Esophagus muscularis mucosa (tissue), 4 donors: ENCODE data around the gene TMEM106B. TPM values are rescaled to one million over a fixed set of nuclear protein-coding genes. Genes with fewer than 3 reads are reported as not detected.
"Not testable (repeated sequence)": the region's sequence is repeated elsewhere in the genome, so short reads cannot be mapped to it uniquely, and the experiment has no call there.

Source experiments
- DNase-seq: peaks from one replicate; pipeline ENCODE4 v3.0.0-alpha.2; 2017; ENCODE audit errors: extremely low spot score
- H3K27ac ChIP-seq, 4 donors: fragments of 200-600 bp; sonication (generic); replicated peaks in 1 of 4; 1 replicate in 3 of 4; 2 replicates in 1 of 4; pipeline ENCODE4 v1.5.1; 2016 to 2019; ENCODE audit warnings: mild to moderate bottlenecking in 1 of 4
- H3K27me3 ChIP-seq, 4 donors: fragments of 200-600 bp; sonication (generic); one replicate each; pipeline versions ENCODE4 v1.5.1 to v1.6.0; 2016 to 2019
- H3K36me3 ChIP-seq, 4 donors: fragments of 200-600 bp; sonication (generic); one replicate each; pipeline ENCODE4 v1.5.1; 2016 to 2019
- H3K4me1 ChIP-seq, 4 donors: fragments of 200-600 bp; sonication (generic); one replicate each; pipeline ENCODE4 v1.5.1; 2016 to 2019
- H3K4me3 ChIP-seq, 4 donors: fragments of 200-600 bp; sonication (generic); 1 replicate in 2 of 4; 2 replicates in 2 of 4; pipeline ENCODE4 v1.5.1; 2016 to 2019; ENCODE audit warnings: mild to moderate bottlenecking in 4 of 4, moderate library complexity in 1 of 4
- H3K9me3 ChIP-seq, 4 donors: fragments of 200-600 bp; sonication (generic); 1 replicate in 3 of 4; 2 replicates in 1 of 4; pipeline ENCODE4 v1.5.1; 2016 to 2019
- EP300 ChIP-seq: sonication (generic); formaldehyde crosslinking; IDR thresholded peaks from one replicate; pipeline ENCODE4 v1.6.1; 2017; ENCODE audit warnings: antibody characterized with exemption
- POLR2A ChIP-seq: fragments of 450-650 bp; IDR thresholded peaks from one replicate; pipeline ENCODE4 v1.6.1; 2017; ENCODE audit warnings: antibody characterized with exemption, moderate library complexity, mild to moderate bottlenecking, low read depth
- POLR2AphosphoS5 ChIP-seq, 2 donors: sonication (generic); formaldehyde crosslinking; IDR thresholded peaks; one replicate each; pipeline ENCODE4 v1.6.1; 2017; ENCODE audit warnings: antibody characterized with exemption in 2 of 2
- WGBS: methylation state at CpG from one replicate; pipeline ENCODE4 v1.1.5; 2018; 5-methylcytosine and 5-hydroxymethylcytosine counted together
- intact Hi-C: fragments of 100-400 bp; cut with DNase I; formaldehyde crosslinking; loops from one replicate; pipeline ENCODE4 v1.15.1; 2023
- total RNA-seq, 4 donors: library from RNA; depleted of rRNA; stranded (reverse); fragments of >200 nt; gene quantifications; one replicate each; pipeline versions ENCODE4 v1.1.0 to v1.2.1, GENCODE V29; 2016
- TF ChIP-seq, protein P1 (sequence below), 3 experiments: fragments of 200-600 bp in 2 of 3; fragments of 450-650 bp in 1 of 3; sonication (generic) in 2 of 3; IDR thresholded peaks; one replicate each; pipeline ENCODE4 v1.5.1; 2017 to 2019; ENCODE audit warnings: antibody characterized with exemption in 3 of 3, mild to moderate bottlenecking in 2 of 3, moderate library complexity in 1 of 3

TMEM106B gene
- 10 to 100 TPM; 39.3 to 49.8 (median 44.1) TPM for total RNA-seq

DNA sequence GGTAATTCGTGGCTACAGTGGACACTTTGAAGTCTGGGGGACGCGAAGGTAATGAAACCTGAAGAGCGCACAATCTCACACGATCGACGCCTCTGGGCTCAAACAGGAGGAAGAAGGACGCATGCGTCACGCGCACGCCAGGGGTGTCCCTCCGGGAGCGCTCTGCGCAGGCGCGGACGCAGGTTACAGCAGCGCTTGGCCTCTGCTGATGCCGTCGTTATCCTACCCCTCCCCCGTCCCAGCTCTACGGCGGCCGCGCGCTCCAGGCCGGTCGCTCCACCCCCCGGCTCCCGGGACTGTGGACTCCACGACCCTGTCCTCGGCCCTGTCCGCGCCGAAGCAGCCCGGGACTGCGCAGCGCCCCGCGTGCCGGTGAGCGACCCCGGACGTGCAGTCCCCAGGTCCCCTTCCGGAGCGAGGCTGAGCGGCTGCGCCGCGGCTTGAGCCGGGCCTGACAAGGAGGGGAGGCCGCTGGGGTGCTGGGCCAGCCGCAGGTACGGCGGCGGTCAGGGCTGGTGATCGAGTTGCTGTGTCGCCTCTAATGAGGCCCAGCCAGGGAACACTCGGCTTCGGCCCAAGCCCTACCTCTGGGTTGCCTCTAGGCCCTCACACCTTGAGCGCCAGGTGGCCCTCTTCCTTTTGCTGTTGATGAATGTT, at the start of gene TMEM106B:
TSS of gene TMEM106B (plus strand) at position 241 of the 657 bp plus-strand sequence. CDS start 3,517 bp downstream, outside the sequence.
- Histone ChIP-seq H3K4me1 (peaks cover 10 to 23% (median 17%) of the 10 kb centered on the region in 4 donors), H3K4me3 (peak within 1 kb of the TSS; percentile 72 to 91 (median 80)), H3K27me3 (no peaks in the 10 kb centered on the region), H3K36me3 (peaks cover 0 to 12% (median 3%) of the 10 kb centered on the region in 4 donors), H3K9me3 (no peaks in the 10 kb centered on the region), H3K27ac (peak within 1 kb of the TSS; percentile 91 to 94 (median 92))
- WGBS, result 0% methylated on average over 20 of the region's 62 CpGs
- peak; percentile 98 for DNase-seq
- TF ChIP-seq POLR2A (peak; percentile 56), POLR2AphosphoS5 (IDR thresholded peaks at IDR 0.05) (peak; percentile 96 to 97)
- TF ChIP-seq, protein P1, sequence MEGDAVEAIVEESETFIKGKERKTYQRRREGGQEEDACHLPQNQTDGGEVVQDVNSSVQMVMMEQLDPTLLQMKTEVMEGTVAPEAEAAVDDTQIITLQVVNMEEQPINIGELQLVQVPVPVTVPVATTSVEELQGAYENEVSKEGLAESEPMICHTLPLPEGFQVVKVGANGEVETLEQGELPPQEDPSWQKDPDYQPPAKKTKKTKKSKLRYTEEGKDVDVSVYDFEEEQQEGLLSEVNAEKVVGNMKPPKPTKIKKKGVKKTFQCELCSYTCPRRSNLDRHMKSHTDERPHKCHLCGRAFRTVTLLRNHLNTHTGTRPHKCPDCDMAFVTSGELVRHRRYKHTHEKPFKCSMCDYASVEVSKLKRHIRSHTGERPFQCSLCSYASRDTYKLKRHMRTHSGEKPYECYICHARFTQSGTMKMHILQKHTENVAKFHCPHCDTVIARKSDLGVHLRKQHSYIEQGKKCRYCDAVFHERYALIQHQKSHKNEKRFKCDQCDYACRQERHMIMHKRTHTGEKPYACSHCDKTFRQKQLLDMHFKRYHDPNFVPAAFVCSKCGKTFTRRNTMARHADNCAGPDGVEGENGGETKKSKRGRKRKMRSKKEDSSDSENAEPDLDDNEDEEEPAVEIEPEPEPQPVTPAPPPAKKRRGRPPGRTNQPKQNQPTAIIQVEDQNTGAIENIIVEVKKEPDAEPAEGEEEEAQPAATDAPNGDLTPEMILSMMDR (IDR thresholded peaks at IDR 0.05), result no peak
- intact Hi-C loops, result no loop called here

DNA sequence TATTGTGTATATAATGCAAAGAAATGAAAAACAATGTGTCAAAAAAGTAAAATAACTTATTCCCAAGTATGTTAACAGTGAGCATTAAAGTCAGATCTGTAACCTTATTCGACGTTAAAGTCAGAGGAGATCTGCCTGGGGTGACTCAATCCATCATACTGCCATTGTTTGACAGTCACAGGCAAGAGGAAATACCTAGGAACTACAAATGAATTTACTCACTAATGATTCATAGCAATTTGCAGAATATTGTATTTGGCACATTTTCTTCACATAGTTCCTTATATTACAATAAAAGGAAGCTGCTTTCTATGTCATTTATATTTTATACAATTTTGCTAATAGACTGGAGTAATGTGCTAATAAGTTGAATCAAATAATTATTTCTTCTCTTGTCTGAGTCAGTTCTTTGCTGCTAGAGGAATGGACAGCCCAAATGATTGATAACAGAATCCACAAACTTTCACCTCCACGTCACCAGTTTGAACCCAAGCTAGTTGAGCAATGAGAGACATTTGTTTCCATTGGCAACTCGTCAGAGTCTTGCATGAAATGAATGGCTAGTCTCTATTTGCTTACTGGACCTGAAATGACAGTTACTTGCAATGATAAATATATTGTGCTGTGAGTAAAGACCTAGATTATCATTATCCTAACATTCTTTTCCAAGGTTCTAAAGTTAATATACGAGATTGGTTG, 48.5 kb upstream of the TMEM106B start:
- Histone ChIP-seq H3K36me3 (no peaks in the 10 kb centered on the region), H3K4me1 (no peaks in the 10 kb centered on the region), H3K27ac (no peak overlapping the region), H3K9me3 (peaks cover 0 to 5% (median 0%) of the 10 kb centered on the region in 4 donors), H3K4me3 (no peak overlapping the region), H3K27me3 (no peaks in the 10 kb centered on the region)
- 21% methylated on average over 5 of the region's 5 CpGs for WGBS
- TF ChIP-seq, protein P1 (IDR thresholded peaks at IDR 0.05), result no peak
- no peak for TF ChIP-seq EP300
- no peak for TF ChIP-seq POLR2A
- TF ChIP-seq POLR2AphosphoS5 (IDR thresholded peaks at IDR 0.05), result no peak
- intact Hi-C loops, result no loop called here
- no peak for DNase-seq

DNA sequence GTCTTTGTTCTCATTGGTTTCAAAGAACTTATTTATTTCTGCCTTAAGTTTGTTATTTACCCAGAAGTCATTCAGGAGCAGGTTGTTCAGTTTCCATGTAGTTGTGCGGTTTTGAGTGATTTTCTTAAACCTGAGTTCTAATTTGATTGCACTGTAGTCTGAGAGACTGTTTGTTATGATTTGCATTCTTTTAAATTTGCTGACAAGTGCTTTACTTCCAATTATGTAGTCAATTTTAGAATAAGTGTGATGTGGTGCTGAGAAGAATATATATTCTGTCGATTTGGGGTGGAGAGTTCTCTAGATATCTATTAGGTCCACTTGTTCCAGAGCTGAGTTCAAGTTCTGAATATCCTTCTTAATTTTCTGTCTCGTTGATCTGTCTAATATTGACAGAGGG, 43.0 kb upstream of the TMEM106B start:
- H3K27me3 ChIP-seq, H3K36me3 ChIP-seq, intact Hi-C loops, H3K9me3 ChIP-seq, H3K4me1 ChIP-seq, DNase-seq, H3K27ac ChIP-seq, H3K4me3 ChIP-seq: not testable (repeated sequence)
- WGBS, result 90% methylated on average over 3 of the region's 3 CpGs

- 86% methylated on average over 6 of the region's 6 CpGs for WGBS
- DNase-seq, H3K9me3 ChIP-seq, H3K4me3 ChIP-seq, H3K27ac ChIP-seq, H3K36me3 ChIP-seq, intact Hi-C loops, H3K4me1 ChIP-seq, H3K27me3 ChIP-seq: not testable (repeated sequence)
These were observed 40.9 kb upstream of the TMEM106B start for GRCh38 chr7:12169981-12170820.

DNA sequence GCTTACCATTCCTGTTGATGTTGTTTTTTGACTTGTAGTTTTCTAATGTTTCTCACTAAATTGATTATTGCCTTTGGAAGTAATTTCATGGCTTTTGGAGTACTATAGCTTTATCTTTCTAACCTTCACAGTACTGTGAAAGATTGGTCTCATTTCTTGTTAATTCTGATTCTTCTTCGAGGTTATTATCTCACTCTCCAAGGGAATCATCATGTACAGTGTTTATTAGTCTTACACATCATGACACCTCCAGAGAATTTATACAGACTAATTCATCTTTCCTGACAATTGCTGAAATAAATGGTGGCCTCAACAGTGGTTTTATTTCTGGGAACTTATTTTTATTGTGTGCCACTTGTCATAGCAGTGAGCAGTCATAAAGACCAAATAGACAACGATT, 37.4 kb upstream of the TMEM106B start:
- intact Hi-C loops, result no loop called here
- no peaks in the 10 kb centered on the region for H3K4me1 ChIP-seq
- no peaks in the 10 kb centered on the region for H3K36me3 ChIP-seq
- peaks cover 0 to 3% (median 0%) of the 10 kb centered on the region in 4 donors for H3K9me3 ChIP-seq
- H3K27ac ChIP-seq, result no peak overlapping the region
- no peak overlapping the region for H3K4me3 ChIP-seq
- H3K27me3 ChIP-seq, result peaks cover 0 to 7% (median 0%) of the 10 kb centered on the region in 4 donors
- 52% methylated on average over 2 of the region's 2 CpGs for WGBS
- DNase-seq, result no peak
- TF ChIP-seq POLR2A, result no peak
- TF ChIP-seq, protein P1 (IDR thresholded peaks at IDR 0.05), result no peak
- TF ChIP-seq POLR2AphosphoS5 (IDR thresholded peaks at IDR 0.05), result no peak
